ENCODE results near the gene HSP90AB1. TPM values are rescaled to one million over a fixed set of nuclear protein-coding genes. Genes with fewer than 3 reads are reported as not detected.

Gene HSP90AB1
- total and polyA plus RNA-seq, 12 donors, result 235 to 1,053 (median 904) TPM

- Histone ChIP-seq H3K4me1 (peaks cover 5 to 17% (median 14%) of the 10 kb centered on the region in 9 donors), H3K27me3 (peaks cover 0 to 83% (median 75%) of the 10 kb centered on the region in 7 donors), H3K4me3 (no peak overlapping the region), H3K9me3 (no peaks in the 10 kb centered on the region), H3K27ac (no peak overlapping the region), H3K36me3 (peaks cover 0 to 3% (median 0%) of the 10 kb centered on the region in 9 donors)
- ATAC-seq, result no peak
- intact Hi-C loops (cut with DNase I), result no loop called here
- 68 to 74% methylated on average over 7 of the region's 7 CpGs for WGBS, 2 donors
- DNase-seq, result no peak
- no peak for TF ChIP-seq CTCF (IDR thresholded peaks at IDR 0.05)
Measured at GRCh38 chr6:44294832-44295791, 48.2 kb downstream of the HSP90AB1 start.

GRCh38 chr6:44297063-44298038 lies 50.5 kb downstream of the HSP90AB1 start:
- 1% methylated on average over 86 of the region's 86 CpGs for WGBS, 2 donors

GRCh38 chr6:44298055-44298803 lies 51.3 kb downstream of the HSP90AB1 start:
- Histone ChIP-seq H3K4me1 (peaks cover 5 to 17% (median 14%) of the 10 kb centered on the region in 9 donors), H3K27ac (no peak overlapping the region), H3K36me3 (peaks cover 0 to 34% (median 15%) of the 10 kb centered on the region in 9 donors), H3K27me3 (peaks cover 0 to 53% (median 44%) of the 10 kb centered on the region in 7 donors), H3K9me3 (no peaks in the 10 kb centered on the region), H3K4me3 (peak overlapping the region in 7 of 10 donors; percentile 38 to 63 (median 55))
- WGBS, 2 donors, result 38 to 39% methylated on average over 20 of the region's 20 CpGs
- intact Hi-C loops (cut with DNase I), result no loop called here
- no peak for TF ChIP-seq CTCF (IDR thresholded peaks at IDR 0.05)
- ATAC-seq (peak in 3 of 8 donors; percentile 7 to 20 (median 10)), DNase-seq (no peak)

More at GRCh38 chr6:44297063-44298038, 50.5 kb downstream of the HSP90AB1 start:
- no peak overlapping the region for H3K27ac ChIP-seq
- intact Hi-C loops (cut with DNase I), result no loop called here
- peak overlapping the region; percentile 38 to 63 (median 52) for H3K4me3 ChIP-seq
- DNase-seq, result peak in 1 of 2 donors; percentile 51
- TF ChIP-seq CTCF (IDR thresholded peaks at IDR 0.05), result no peak
- ATAC-seq, result peak; percentile 54 to 78 (median 67)
- peaks cover 0 to 61% (median 53%) of the 10 kb centered on the region in 7 donors for H3K27me3 ChIP-seq
- H3K9me3 ChIP-seq, result no peaks in the 10 kb centered on the region
- H3K36me3 ChIP-seq, result peaks cover 0 to 25% (median 6%) of the 10 kb centered on the region in 9 donors
- peaks cover 5 to 17% (median 14%) of the 10 kb centered on the region in 9 donors for H3K4me1 ChIP-seq
